ENCODE measurements around the gene TCF15. TPM values are rescaled to one million over a fixed set of nuclear protein-coding genes. Genes with fewer than 3 reads are reported as not detected.
A peak's percentile ranks its signal among the peaks of the same experiment; 100 is the strongest.

The TCF15 gene
- total and polyA plus RNA-seq, 2 of the 13 experiments (the other 11 are each of a cell fraction or from before 2014, with no cell fraction given), result not detected

- no peak for TF ChIP-seq PRDM4 (CRISPR knock-in tag; IDR thresholded peaks at IDR 0.05; ENCODE audit: borderline replicate concordance)
- TF ChIP-seq ZBTB10 (CRISPR knock-in tag; IDR thresholded peaks at IDR 0.05; ENCODE audit: borderline replicate concordance), result 0 out of 2 replicates have a peak, but pooled peaks have one; percentile 2
- 0 out of 2 replicates have a peak, but pooled peaks have one; percentile 1 for TF ChIP-seq ZNF670 (CRISPR knock-in tag; IDR thresholded peaks at IDR 0.05; ENCODE audit: borderline replicate concordance)
- TF ChIP-seq ZIK1 (CRISPR knock-in tag; IDR thresholded peaks at IDR 0.05; ENCODE audit: borderline replicate concordance, low read depth), result no peak
- no peak for TF ChIP-seq ZBTB38 (CRISPR knock-in tag; IDR thresholded peaks at IDR 0.05)
- TF ChIP-seq ZNF749 (CRISPR knock-in tag; IDR thresholded peaks at IDR 0.05; ENCODE audit: borderline replicate concordance), result no peak
- TF ChIP-seq ZNF660 (CRISPR knock-in tag; IDR thresholded peaks at IDR 0.05; ENCODE audit: borderline replicate concordance, low read depth), result no peak
- no peak for TF ChIP-seq TBL1XR1 (IDR thresholded peaks at IDR 0.05; ENCODE audit: borderline replicate concordance, low read length, partially characterized antibody)
- no peak for TF ChIP-seq SMAD3 (CRISPR knock-in tag; IDR thresholded peaks at IDR 0.05)
- 0 out of 2 replicates have a peak, but pooled peaks have one; percentile 11 for TF ChIP-seq REL (CRISPR knock-in tag; conservative IDR thresholded peaks at IDR 0.05)
- no peak for TF ChIP-seq HNRNPK (IDR thresholded peaks at IDR 0.05; ENCODE audit: low read depth, low read length, poor library complexity, severe bottlenecking)
- TF ChIP-seq ZNF839 (CRISPR knock-in tag; IDR thresholded peaks at IDR 0.05; ENCODE audit: borderline replicate concordance), result no peak
- TF ChIP-seq ZNF432 (CRISPR knock-in tag; IDR thresholded peaks at IDR 0.05; ENCODE audit: borderline replicate concordance), result no peak
- TF ChIP-seq MATR3 (CRISPR knock-in tag; IDR thresholded peaks at IDR 0.05), result no peak
- TF ChIP-seq BATF2 (CRISPR knock-in tag; IDR thresholded peaks at IDR 0.05), result 0 out of 2 replicates have a peak, but pooled peaks have one; percentile 27
- TF ChIP-seq HHEX (CRISPR knock-in tag; IDR thresholded peaks at IDR 0.05), result no peak
- TF ChIP-seq ZNF598 (CRISPR knock-in tag; IDR thresholded peaks at IDR 0.05; ENCODE audit: borderline replicate concordance), result no peak
- TF ChIP-seq REPIN1 (CRISPR knock-in tag; IDR thresholded peaks at IDR 0.05; ENCODE audit: borderline replicate concordance, low read depth), result no peak
- TF ChIP-seq FOXO4 (CRISPR knock-in tag; conservative IDR thresholded peaks at IDR 0.05), result 0 out of 2 replicates have a peak, but pooled peaks have one; percentile 16
- TF ChIP-seq MED1 (CRISPR knock-in tag; IDR thresholded peaks at IDR 0.05), result no peak
- no peak for TF ChIP-seq ZFP82 (CRISPR knock-in tag; IDR thresholded peaks at IDR 0.05; ENCODE audit: borderline replicate concordance)
- TF ChIP-seq SMYD3 (CRISPR knock-in tag; IDR thresholded peaks at IDR 0.05), result no peak
These were observed 44.3 kb upstream of the TCF15 start (continued) for GRCh38 chr20:654417-654750.

Measured in HepG2 (cell line).